ENCODE measurements around the gene BMP5.

Gene BMP5

GRCh38 chr6:55841341-55841740 lies 34.0 kb downstream of the BMP5 start:
- no peak for DNase-seq (ENCODE audit: low spot score)
- no peak for TF ChIP-seq CTCF (IDR thresholded peaks at IDR 0.05; ENCODE audit: extremely low read depth, missing control alignments)

GRCh38 chr6:55839080-55839479 lies 36.3 kb downstream of the BMP5 start:
- no peak for DNase-seq (ENCODE audit: low spot score)
- no peak for TF ChIP-seq CTCF (IDR thresholded peaks at IDR 0.05; ENCODE audit: extremely low read depth, missing control alignments)

- no peak for TF ChIP-seq CTCF (IDR thresholded peaks at IDR 0.05; ENCODE audit: extremely low read depth, missing control alignments)
- DNase-seq (ENCODE audit: low spot score): no peak
These were observed 38.4 kb downstream of the BMP5 start for GRCh38 chr6:55836945-55837344.

- TF ChIP-seq CTCF (IDR thresholded peaks at IDR 0.05; ENCODE audit: extremely low read depth, missing control alignments): no peak
- DNase-seq (ENCODE audit: low spot score): no peak
These were observed 38.9 kb downstream of the BMP5 start for GRCh38 chr6:55836481-55836880.

GRCh38 chr6:55835220-55835619 lies 40.2 kb downstream of the BMP5 start:
- TF ChIP-seq CTCF (IDR thresholded peaks at IDR 0.05; ENCODE audit: extremely low read depth, missing control alignments): no peak
- no peak for DNase-seq (ENCODE audit: low spot score)

- DNase-seq (ENCODE audit: low spot score): no peak
- TF ChIP-seq CTCF (IDR thresholded peaks at IDR 0.05; ENCODE audit: extremely low read depth, missing control alignments): no peak
These were observed 42.1 kb downstream of the BMP5 start for GRCh38 chr6:55833284-55833683.

GRCh38 chr6:55827818-55828522 lies 47.4 kb downstream of the BMP5 start:
- DNase-seq (ENCODE audit: low spot score): no peak
- no peak for TF ChIP-seq CTCF (IDR thresholded peaks at IDR 0.05; ENCODE audit: extremely low read depth, missing control alignments)

All from GM20000 (cell line).